Bronchial epithelial cell (primary cell): ENCODE data around the gene AGPAT3. TPM values are rescaled to one million over a fixed set of nuclear protein-coding genes. Genes with fewer than 3 reads are reported as not detected.

ENCODE experiments used
- DNase-seq: peaks from one replicate; pipeline ENCODE4 v3.0.0-alpha.2; 2010; ENCODE audit warnings: low read depth
- FAIRE-seq: peaks from 2 replicates; lab custom pipeline; 2011; peaks lifted over from hg19 to GRCh38; lab: Jason Lieb, UNC
- H3K27me3 ChIP-seq: 2 replicates; pipeline ENCODE4 v1.5.1; 2011; ENCODE audit warnings: low read length; ENCODE audit not compliant: control insufficient read depth, insufficient read depth
- H3K36me3 ChIP-seq: 2 replicates; pipeline ENCODE4 v1.5.1; 2011; ENCODE audit warnings: low read length; ENCODE audit not compliant: control insufficient read depth, insufficient read depth
- H3K4me3 ChIP-seq: 2 replicates; pipeline ENCODE4 v1.5.1; 2011; ENCODE audit warnings: mild to moderate bottlenecking, low read depth, low read length, control low read depth
- CTCF ChIP-seq: IDR thresholded peaks from 2 replicates; pipeline ENCODE4 v1.5.1; 2011; ENCODE audit warnings: mild to moderate bottlenecking, moderate library complexity, low read length, control low read depth, inconsistent platforms; ENCODE audit not compliant: insufficient read depth, severe bottlenecking
- total RNA-seq: library from RNA; depleted of rRNA; stranded (reverse); fragments of >200 nt; gene quantifications from 2 replicates; pipeline ENCODE4 v1.2.1, GENCODE V29; 2014

The AGPAT3 gene
- total RNA-seq, 1 donor from 2014 or later, result 40.5 TPM

GRCh38 chr21:43975469-43976098 lies 110.6 kb downstream of the AGPAT3 start:
- no peak overlapping the region for H3K4me3 ChIP-seq
- peak; percentile 97 for TF ChIP-seq CTCF
- no peaks in the 10 kb centered on the region for H3K27me3 ChIP-seq
- H3K36me3 ChIP-seq, result peaks cover 6% of the 10 kb centered on the region
- DNase-seq, result peak; percentile 44
- peak; percentile 47 for FAIRE-seq

GRCh38 chr21:43976661-43977060 lies 111.6 kb downstream of the AGPAT3 start:
- Histone ChIP-seq H3K27me3 (no peaks in the 10 kb centered on the region), H3K4me3 (no peak overlapping the region), H3K36me3 (peaks cover 3% of the 10 kb centered on the region)
- FAIRE-seq, result no peak
- no peak for TF ChIP-seq CTCF
- no peak for DNase-seq

- no peak for DNase-seq
- Histone ChIP-seq H3K27me3 (no peaks in the 10 kb centered on the region), H3K4me3 (no peak overlapping the region), H3K36me3 (peaks cover 3% of the 10 kb centered on the region)
- FAIRE-seq, result no peak
- TF ChIP-seq CTCF, result no peak
These were observed 113.0 kb downstream of the AGPAT3 start for GRCh38 chr21:43978060-43978459.

- no peak for TF ChIP-seq CTCF
- Histone ChIP-seq H3K4me3 (no peak overlapping the region), H3K36me3 (peaks cover 3% of the 10 kb centered on the region), H3K27me3 (no peaks in the 10 kb centered on the region)
- FAIRE-seq, result no peak
- DNase-seq, result no peak
These were observed 114.6 kb downstream of the AGPAT3 start for GRCh38 chr21:43979654-43980053.

GRCh38 chr21:43981151-43981870 lies 116.3 kb downstream of the AGPAT3 start:
- Histone ChIP-seq H3K4me3 (no peak overlapping the region), H3K27me3 (no peaks in the 10 kb centered on the region), H3K36me3 (peaks cover 3% of the 10 kb centered on the region)
- DNase-seq (no peak), FAIRE-seq (no peak)
- no peak for TF ChIP-seq CTCF
